Mucosa of descending colon (tissue), 3 donors: ENCODE measurements around the gene PPP6C. TPM values are rescaled to one million over a fixed set of nuclear protein-coding genes. Genes with fewer than 3 reads are reported as not detected.
"Not testable (repeated sequence)": the region's sequence is repeated elsewhere in the genome, so short reads cannot be mapped to it uniquely, and the experiment has no call there.

Source experiments
- ATAC-seq: fragments of 200-7000 bp; cut with Tn5 transposase; one replicate; pipeline ENCODE4 v1.9.1; 2020; ENCODE audit warnings: mild to moderate bottlenecking, moderate library complexity
- DNase-seq, 3 donors: peaks; one replicate each; pipeline ENCODE4 v3.0.0-alpha.2; 2020
- H3K36me3 ChIP-seq: fragments of 200-600 bp; one replicate; pipeline ENCODE4 v1.8.0; 2021; ENCODE audit warnings: low read depth, mild to moderate bottlenecking
- H3K4me1 ChIP-seq: fragments of 200-600 bp; one replicate; pipeline ENCODE4 v1.8.0; 2021; ENCODE audit warnings: low read depth, mild to moderate bottlenecking
- H3K4me3 ChIP-seq: fragments of 200-600 bp; one replicate; pipeline ENCODE4 v1.8.0; 2021; ENCODE audit warnings: mild to moderate bottlenecking
- H3K9me3 ChIP-seq: fragments of 200-600 bp; one replicate; pipeline ENCODE4 v1.8.0; 2021; ENCODE audit warnings: mild to moderate bottlenecking
- CTCF ChIP-seq: fragments of 200-600 bp; IDR thresholded peaks from one replicate; pipeline ENCODE4 v1.8.0; 2022; ENCODE audit warnings: antibody characterized with exemption, mild to moderate bottlenecking
- intact Hi-C, 2 donors: fragments of 100-400 bp; cut with DNase I in 1 of 2; cut with micrococcal nuclease in 1 of 2; formaldehyde crosslinking; loops; one replicate each; pipeline versions ENCODE4 v1.11.0 to v1.11.1; 2022; cut with DNase I, micrococcal nuclease
- total RNA-seq, 3 donors: library from RNA; stranded (reverse); fragmentation: NEBNext Ultra II Directional in 2 of 3; extraction: Animal tissue kit (Norgen Biotek cat#: 25700) in 2 of 3; gene quantifications; one replicate each; pipeline versions ENCODE4 v1.2.1 to v1.2.4, GENCODE V29; 2021 to 2023
- donor health status: DM: no; HTN: no; CAD: no; lungs with moderate emphysema.
- donor health status: DM: no; HTN: no; CAD: no.
- donor health status: DM: no; HTN: yes; CAD: no.

The PPP6C gene
- total RNA-seq, 3 donors from 2014 or later, result 41.8 to 47.6 (median 45.4) TPM

- Histone ChIP-seq H3K9me3 (no peaks in the 10 kb centered on the region), H3K4me1 (peaks cover 4% of the 10 kb centered on the region), H3K4me3 (no peak overlapping the region), H3K36me3 (no peaks in the 10 kb centered on the region)
- TF ChIP-seq CTCF, result no peak
- DNase-seq (no peak), ATAC-seq (no peak)
- intact Hi-C loops, result no loop called here
Observed at GRCh38 chr9:125172031-125172755, 17.4 kb downstream of the PPP6C start.

- no peak for TF ChIP-seq CTCF
- no peak for ATAC-seq
- Histone ChIP-seq H3K9me3 (no peaks in the 10 kb centered on the region), H3K36me3 (no peaks in the 10 kb centered on the region), H3K4me3 (no peak overlapping the region), H3K4me1 (peaks cover 3% of the 10 kb centered on the region)
- intact Hi-C loops, result no loop called here
- no peak for DNase-seq
Observed at GRCh38 chr9:125169895-125170294, 19.7 kb downstream of the PPP6C start.

- ATAC-seq, result no peak
- H3K9me3 ChIP-seq, result no peaks in the 10 kb centered on the region
- no peak overlapping the region for H3K4me3 ChIP-seq
- H3K4me1 ChIP-seq, result no peaks in the 10 kb centered on the region
- DNase-seq, result no peak
- intact Hi-C loops, result no loop called here
- no peak for TF ChIP-seq CTCF
- H3K36me3 ChIP-seq, result no peaks in the 10 kb centered on the region
Observed at GRCh38 chr9:125166762-125167161, 22.8 kb downstream of the PPP6C start.

GRCh38 chr9:125162891-125163290 lies 26.7 kb downstream of the PPP6C start:
- ATAC-seq, H3K36me3 ChIP-seq, DNase-seq, H3K4me3 ChIP-seq, H3K9me3 ChIP-seq, intact Hi-C loops: not testable (repeated sequence)
- H3K4me1 ChIP-seq, result peaks cover 12% of the 10 kb centered on the region

GRCh38 chr9:125161284-125161918 lies 28.2 kb downstream of the PPP6C start:
- Histone ChIP-seq H3K4me1 (peaks cover 12% of the 10 kb centered on the region), H3K36me3 (no peaks in the 10 kb centered on the region), H3K4me3 (no peak overlapping the region), H3K9me3 (no peaks in the 10 kb centered on the region)
- DNase-seq (no peak), ATAC-seq (no peak)
- no peak for TF ChIP-seq CTCF
- intact Hi-C loops, result no loop called here

GRCh38 chr9:125160750-125161149 lies 28.9 kb downstream of the PPP6C start:
- H3K9me3 ChIP-seq, result no peaks in the 10 kb centered on the region
- ATAC-seq (peak; percentile 68), DNase-seq (no peak)
- TF ChIP-seq CTCF, result no peak
- H3K4me3 ChIP-seq, result no peak overlapping the region
- peaks cover 12% of the 10 kb centered on the region for H3K4me1 ChIP-seq
- intact Hi-C loops, result no loop called here
- no peaks in the 10 kb centered on the region for H3K36me3 ChIP-seq
